Measurements from ENCODE around the gene LAMTOR5. TPM values are rescaled to one million over a fixed set of nuclear protein-coding genes. Genes with fewer than 3 reads are reported as not detected.
"Not testable (repeated sequence)": the region's sequence is repeated elsewhere in the genome, so short reads cannot be mapped to it uniquely, and the experiment has no call there.

Gene LAMTOR5
- total and polyA plus RNA-seq, 4 donors = 73.6 to 329 (median 127) TPM

DNA sequence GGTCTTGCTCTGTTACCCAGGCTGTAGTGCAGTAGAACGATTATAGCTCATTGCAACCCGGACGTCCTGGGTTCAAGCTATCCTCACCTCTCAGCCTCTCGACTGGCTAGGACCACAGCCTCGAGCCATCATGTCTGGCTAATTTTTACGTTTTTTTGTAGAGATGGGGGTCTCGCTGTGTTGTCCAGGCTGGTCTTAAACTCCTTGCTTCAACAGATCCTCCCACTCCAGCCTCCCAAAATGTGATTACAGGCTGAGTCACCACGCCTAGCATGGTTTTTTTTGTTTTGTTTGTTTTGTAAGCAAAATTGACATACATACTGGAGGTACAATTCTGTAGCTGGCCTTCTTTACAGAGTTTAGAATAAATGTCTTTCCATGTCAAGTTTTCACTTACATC lies 994 bp upstream of the LAMTOR5 start:
- H3K27me3 ChIP-seq (ENCODE audit: control insufficient read depth in 1 of 2, insufficient read depth in 2 of 2, low read length in 1 of 2) = no peaks in the 10 kb centered on the region
- H3K27ac ChIP-seq (ENCODE audit: low read depth in 1 of 2, low read length in 2 of 2) = no peak overlapping the region
- H3K36me3 ChIP-seq (ENCODE audit: control insufficient read depth in 1 of 2, insufficient read depth in 2 of 2, low read length in 1 of 2) = no peaks in the 10 kb centered on the region
- no peak for DNase-seq
- H3K4me3 ChIP-seq (ENCODE audit: low read length in 2 of 2) = no peak overlapping the region
- H3K9me3 ChIP-seq (ENCODE audit: control insufficient read depth, low read length) = no peaks in the 10 kb centered on the region
- 88 to 89% methylated on average over 8 of the region's 8 CpGs for WGBS, 2 donors
- H3K4me1 ChIP-seq (ENCODE audit: control insufficient read depth in 1 of 2, insufficient read depth in 2 of 2, low read length in 2 of 2) = no peaks in the 10 kb centered on the region
- no peak for ATAC-seq (ENCODE audit: low FRiP score)
- intact Hi-C loops (cut with DNase I) = loop anchor here (5.0 kb wide), 2 partner anchors 71 to 201 kb away; partner anchors contain the start of gene RBM15 (in 1 of the 2)

DNA sequence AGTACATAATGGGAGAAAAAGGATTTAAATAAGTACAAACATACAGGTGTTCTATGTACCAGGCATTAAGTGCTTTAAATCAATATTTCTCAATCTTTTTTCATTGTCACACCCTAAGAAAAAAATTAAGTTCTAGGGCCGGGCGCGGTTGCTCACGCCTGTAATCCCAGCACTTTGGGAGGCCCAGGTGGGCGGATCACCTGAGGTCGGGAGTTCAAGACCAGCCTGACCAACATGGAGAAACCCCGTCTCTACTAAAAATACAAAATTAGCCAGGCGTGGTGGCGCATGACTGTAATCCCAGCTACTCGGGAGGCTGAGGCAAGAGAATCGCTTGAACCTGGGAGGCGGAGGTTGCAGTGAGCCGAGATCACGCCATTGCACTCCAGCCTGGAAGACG lies 1.1 kb downstream of the LAMTOR5 start:
- WGBS, 2 donors = 78 to 84% methylated on average over 14 to 15 of the region's 15 CpGs
- H3K4me3 ChIP-seq (ENCODE audit: low read length in 2 of 2); H3K36me3 ChIP-seq (ENCODE audit: control insufficient read depth in 1 of 2, insufficient read depth in 2 of 2, low read length in 1 of 2); H3K4me1 ChIP-seq (ENCODE audit: control insufficient read depth in 1 of 2, insufficient read depth in 2 of 2, low read length in 2 of 2); H3K9me3 ChIP-seq (ENCODE audit: control insufficient read depth, low read length); H3K27ac ChIP-seq (ENCODE audit: low read depth in 1 of 2, low read length in 2 of 2); ATAC-seq (ENCODE audit: low FRiP score); DNase-seq; H3K27me3 ChIP-seq (ENCODE audit: control insufficient read depth in 1 of 2, insufficient read depth in 2 of 2, low read length in 1 of 2): not testable (repeated sequence)
- intact Hi-C loops (cut with DNase I) = loop anchor here (2.0 to 5.0 kb wide), 4 partner anchors 16 to 199 kb away; partner anchors contain the start of genes RBM15 (in 2 of the 2) and SLC16A4 (in 1 of the 2)

DNA sequence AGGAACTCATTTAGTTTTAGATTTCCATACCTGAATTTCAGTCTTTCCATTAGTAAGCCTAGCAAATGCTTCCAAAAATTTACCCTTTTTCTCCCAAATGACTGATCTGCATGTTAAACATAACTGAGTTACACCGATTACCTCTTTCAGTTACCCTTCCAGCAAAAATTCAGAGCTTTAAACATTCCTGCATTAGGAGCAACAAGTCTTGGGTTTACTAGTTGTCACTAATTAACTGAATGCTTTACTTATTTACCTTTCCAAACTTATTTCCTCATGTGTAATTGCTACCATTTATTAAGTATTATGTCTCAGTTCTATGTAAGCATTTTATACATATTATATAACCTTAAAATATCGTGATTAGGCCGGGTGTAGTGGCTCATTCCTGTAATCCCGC lies 3.1 kb downstream of the LAMTOR5 start:
- peaks cover 0 to 7% of the 10 kb centered on the region in 2 donors for H3K36me3 ChIP-seq (ENCODE audit: control insufficient read depth in 1 of 2, insufficient read depth in 2 of 2, low read length in 1 of 2)
- no peak for ATAC-seq (ENCODE audit: low FRiP score)

DNA sequence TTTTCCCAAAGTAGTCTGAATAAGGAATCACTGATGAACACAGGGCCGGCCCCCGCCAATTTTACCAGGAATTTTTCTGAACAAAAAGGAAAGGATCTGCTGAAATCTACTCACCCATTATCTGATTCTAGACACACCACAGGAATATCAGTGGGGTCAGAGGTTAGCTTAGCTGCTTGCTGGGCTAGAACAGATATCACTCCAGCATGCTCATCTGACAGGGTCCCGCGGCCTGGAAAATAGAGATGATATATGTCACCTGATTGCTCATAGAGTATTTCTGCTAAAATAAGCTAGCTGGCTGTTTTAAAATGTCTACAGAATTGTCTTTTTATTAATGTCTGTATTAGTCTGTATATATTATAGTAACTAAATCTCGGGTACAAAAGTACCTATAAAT lies 3.7 kb downstream of the LAMTOR5 start:
- Histone ChIP-seq H3K9me3 (ENCODE audit: control insufficient read depth, low read length) (no peaks in the 10 kb centered on the region), H3K36me3 (ENCODE audit: control insufficient read depth in 1 of 2, insufficient read depth in 2 of 2, low read length in 1 of 2) (peaks cover 0 to 7% of the 10 kb centered on the region in 2 donors), H3K4me3 (ENCODE audit: low read length in 2 of 2) (no peak overlapping the region), H3K27ac (ENCODE audit: low read depth in 1 of 2, low read length in 2 of 2) (no peak overlapping the region), H3K4me1 (ENCODE audit: control insufficient read depth in 1 of 2, insufficient read depth in 2 of 2, low read length in 2 of 2) (no peaks in the 10 kb centered on the region), H3K27me3 (ENCODE audit: control insufficient read depth in 1 of 2, insufficient read depth in 2 of 2, low read length in 1 of 2) (no peaks in the 10 kb centered on the region)
- whole genome bisulfite sequencing, 2 donors = 92% methylated on average over 5 of the region's 5 CpGs
- ATAC-seq (ENCODE audit: low FRiP score) (no peak), DNase-seq (no peak)
- intact Hi-C loops (cut with DNase I) = no loop called here

More for the DNA sequence above, 3.1 kb downstream of the LAMTOR5 start:
- 92% methylated on average over 4 of the region's 4 CpGs for WGBS, 2 donors
- Histone ChIP-seq H3K27ac (ENCODE audit: low read depth in 1 of 2, low read length in 2 of 2) (no peak overlapping the region), H3K4me1 (ENCODE audit: control insufficient read depth in 1 of 2, insufficient read depth in 2 of 2, low read length in 2 of 2) (no peaks in the 10 kb centered on the region), H3K4me3 (ENCODE audit: low read length in 2 of 2) (no peak overlapping the region), H3K9me3 (ENCODE audit: control insufficient read depth, low read length) (no peaks in the 10 kb centered on the region), H3K27me3 (ENCODE audit: control insufficient read depth in 1 of 2, insufficient read depth in 2 of 2, low read length in 1 of 2) (no peaks in the 10 kb centered on the region)
- DNase-seq = no peak
- intact Hi-C loops (cut with DNase I) = no loop called here

DNA sequence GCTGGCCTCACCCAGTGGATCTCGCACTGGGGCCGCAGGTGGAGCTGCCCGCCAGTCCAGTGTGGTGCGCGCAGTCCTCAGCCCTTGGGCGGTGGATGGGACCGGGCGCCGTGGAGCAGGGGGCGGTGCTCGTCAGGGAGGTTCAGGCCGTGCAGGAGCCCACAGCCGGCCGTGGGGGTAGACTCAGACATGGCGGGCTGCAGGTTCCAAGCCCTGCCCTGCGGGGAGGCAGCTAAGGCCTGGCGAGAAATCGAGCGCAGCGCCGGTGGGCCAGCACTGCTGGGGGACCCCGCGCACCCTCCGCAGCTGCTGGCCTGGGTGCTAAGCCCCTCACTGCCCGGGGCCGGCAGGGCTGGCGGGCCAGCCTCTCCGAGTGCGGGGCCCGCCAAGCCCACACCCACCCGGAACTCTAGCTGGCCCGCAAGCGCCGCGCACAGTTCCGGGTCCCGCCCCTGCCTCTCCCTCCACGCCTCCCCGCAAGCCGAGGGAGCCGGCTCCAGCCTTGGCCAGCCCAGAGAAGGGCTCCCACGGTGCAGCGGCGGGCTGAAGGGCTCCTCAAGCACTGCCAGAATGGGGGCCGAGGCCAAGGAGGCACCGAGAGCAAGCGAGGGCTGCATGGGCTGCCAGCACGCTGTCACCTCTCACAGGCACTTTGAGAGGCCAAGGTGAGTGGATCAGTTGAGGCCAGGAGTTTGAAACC lies 11.1 kb downstream of the LAMTOR5 start:
- ATAC-seq (ENCODE audit: low FRiP score); DNase-seq; H3K4me1 ChIP-seq (ENCODE audit: control insufficient read depth in 1 of 2, insufficient read depth in 2 of 2, low read length in 2 of 2); H3K27me3 ChIP-seq (ENCODE audit: control insufficient read depth in 1 of 2, insufficient read depth in 2 of 2, low read length in 1 of 2); H3K36me3 ChIP-seq (ENCODE audit: control insufficient read depth in 1 of 2, insufficient read depth in 2 of 2, low read length in 1 of 2); H3K9me3 ChIP-seq (ENCODE audit: control insufficient read depth, low read length); H3K4me3 ChIP-seq (ENCODE audit: low read length in 2 of 2); intact Hi-C loops (cut with DNase I); H3K27ac ChIP-seq (ENCODE audit: low read depth in 1 of 2, low read length in 2 of 2): not testable (repeated sequence)
- WGBS, 2 donors = 95 to 97% methylated on average over 46 to 48 of the region's 48 CpGs

DNA sequence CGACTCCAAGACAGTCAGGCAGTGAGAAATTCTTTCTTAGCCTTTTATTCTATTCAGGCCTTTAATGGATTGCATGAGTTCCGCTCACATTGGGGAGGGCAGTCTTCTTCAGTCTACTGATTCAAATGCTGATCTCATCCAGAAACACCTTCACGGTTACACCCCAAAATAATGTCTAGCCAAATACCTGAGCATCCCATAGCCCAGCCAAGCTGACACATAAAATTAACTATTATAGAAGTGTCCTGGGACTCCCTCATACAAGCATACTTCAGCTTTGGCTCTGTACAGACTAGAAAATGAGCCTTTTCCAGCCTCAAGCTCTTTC lies 13.0 kb downstream of the LAMTOR5 start:
- no peak for DNase-seq
- Histone ChIP-seq H3K27me3 (ENCODE audit: control insufficient read depth in 1 of 2, insufficient read depth in 2 of 2, low read length in 1 of 2) (no peaks in the 10 kb centered on the region), H3K4me3 (ENCODE audit: low read length in 2 of 2) (no peak overlapping the region), H3K36me3 (ENCODE audit: control insufficient read depth in 1 of 2, insufficient read depth in 2 of 2, low read length in 1 of 2) (no peaks in the 10 kb centered on the region), H3K9me3 (ENCODE audit: control insufficient read depth, low read length) (no peaks in the 10 kb centered on the region), H3K4me1 (ENCODE audit: control insufficient read depth in 1 of 2, insufficient read depth in 2 of 2, low read length in 2 of 2) (no peaks in the 10 kb centered on the region), H3K27ac (ENCODE audit: low read depth in 1 of 2, low read length in 2 of 2) (no peak overlapping the region)
- 95% methylated on average over 3 of the region's 3 CpGs for WGBS, 2 donors
- no peak for ATAC-seq (ENCODE audit: low FRiP score)
- intact Hi-C loops (cut with DNase I) = no loop called here

DNA sequence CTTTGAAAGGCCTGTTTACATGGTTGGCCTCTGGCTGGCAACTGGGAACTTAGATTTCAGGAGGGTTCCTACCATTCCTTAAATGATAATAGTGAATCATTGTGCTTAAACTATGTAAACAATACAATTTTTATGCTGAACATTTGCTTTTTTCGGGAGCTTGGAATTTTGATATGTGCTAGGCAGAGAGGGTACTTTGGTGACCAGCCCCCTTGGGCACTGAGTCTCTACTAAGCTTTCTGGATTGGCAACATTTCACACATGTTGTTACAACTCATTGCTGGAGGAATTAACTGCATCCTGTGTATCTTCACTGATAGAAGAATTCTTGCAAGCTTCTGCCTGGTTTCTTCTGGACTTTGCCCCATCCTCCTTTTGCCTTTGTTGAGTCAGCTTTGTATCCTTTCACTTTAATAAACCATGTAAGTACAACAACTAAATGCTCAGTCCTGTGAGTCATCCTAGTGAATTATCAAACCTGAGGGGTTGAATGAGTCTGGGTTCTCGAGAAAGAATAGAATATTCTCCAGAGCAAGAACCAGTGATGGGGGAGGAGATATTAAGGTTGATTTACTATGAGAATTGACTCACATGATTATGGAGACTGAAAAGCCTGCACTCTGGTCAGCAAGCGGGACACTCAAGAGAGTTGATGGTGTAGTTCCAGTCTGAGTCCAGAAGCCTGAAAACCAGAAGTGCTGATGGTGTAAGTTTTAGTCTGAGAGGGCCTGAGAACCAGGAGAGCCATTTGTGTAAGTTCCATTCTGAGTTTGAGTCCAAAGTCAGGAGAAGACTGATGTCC lies 13.6 kb downstream of the LAMTOR5 start:
- H3K4me1 ChIP-seq (ENCODE audit: control insufficient read depth in 1 of 2, insufficient read depth in 2 of 2, low read length in 2 of 2) = peaks cover 0 to 2% of the 10 kb centered on the region in 2 donors
- no peak for ATAC-seq (ENCODE audit: low FRiP score)
- no peaks in the 10 kb centered on the region for H3K9me3 ChIP-seq (ENCODE audit: control insufficient read depth, low read length)
- intact Hi-C loops (cut with DNase I) = no loop called here
- WGBS, 2 donors = 79% methylated on average over 3 of the region's 3 CpGs
- no peaks in the 10 kb centered on the region for H3K27me3 ChIP-seq (ENCODE audit: control insufficient read depth in 1 of 2, insufficient read depth in 2 of 2, low read length in 1 of 2)
- DNase-seq = no peak
- no peak overlapping the region for H3K27ac ChIP-seq (ENCODE audit: low read depth in 1 of 2, low read length in 2 of 2)
- H3K36me3 ChIP-seq (ENCODE audit: control insufficient read depth in 1 of 2, insufficient read depth in 2 of 2, low read length in 1 of 2) = no peaks in the 10 kb centered on the region
- H3K4me3 ChIP-seq (ENCODE audit: low read length in 2 of 2) = no peak overlapping the region

DNA sequence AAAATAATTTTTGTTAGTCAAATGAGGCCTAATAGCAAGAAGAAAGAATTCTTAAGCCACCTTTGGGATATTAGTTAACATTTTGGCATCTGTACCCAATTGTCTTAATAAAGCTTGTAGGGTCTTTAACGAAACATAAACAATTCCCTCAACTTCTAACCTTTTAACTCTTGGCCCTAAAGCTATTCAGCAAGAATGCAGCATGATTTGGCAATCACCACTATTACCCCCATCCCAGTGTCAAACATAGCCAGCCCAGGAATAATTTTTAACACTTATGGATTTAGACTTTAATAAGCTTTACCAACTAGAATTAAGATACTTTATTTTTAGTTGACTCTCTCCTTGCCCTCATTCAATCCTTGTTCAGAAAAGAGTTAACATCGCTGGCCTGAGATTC lies 14.2 kb downstream of the LAMTOR5 start:
- no peak for DNase-seq
- intact Hi-C loops (cut with DNase I) = no loop called here
- no peaks in the 10 kb centered on the region for H3K9me3 ChIP-seq (ENCODE audit: control insufficient read depth, low read length)
- H3K36me3 ChIP-seq (ENCODE audit: control insufficient read depth in 1 of 2, insufficient read depth in 2 of 2, low read length in 1 of 2) = no peaks in the 10 kb centered on the region
- H3K27ac ChIP-seq (ENCODE audit: low read depth in 1 of 2, low read length in 2 of 2) = no peak overlapping the region
- H3K4me1 ChIP-seq (ENCODE audit: control insufficient read depth in 1 of 2, insufficient read depth in 2 of 2, low read length in 2 of 2) = peaks cover 0 to 2% of the 10 kb centered on the region in 2 donors
- ATAC-seq (ENCODE audit: low FRiP score) = no peak
- WGBS, 2 donors = 90 to 92% methylated on average over 2 of the region's 2 CpGs
- H3K4me3 ChIP-seq (ENCODE audit: low read length in 2 of 2) = no peak overlapping the region
- H3K27me3 ChIP-seq (ENCODE audit: control insufficient read depth in 1 of 2, insufficient read depth in 2 of 2, low read length in 1 of 2) = no peaks in the 10 kb centered on the region
